GM23338 (cell line): ENCODE results near the gene HSPB9. TPM values are rescaled to one million over a fixed set of nuclear protein-coding genes. Genes with fewer than 3 reads are reported as not detected.

ENCODE experiments used
- ATAC-seq: fragments of 200-7000 bp; cut with Tn5 transposase; 3 replicates; pipeline ENCODE4 v1.9.1; 2020
- DNase-seq: peaks from one replicate; pipeline ENCODE4 v3.0.0-alpha.2; 2015; ENCODE audit warnings: low spot score
- H2AFZ ChIP-seq: fragments of 200-600 bp; sonication (generic); 2 replicates; pipeline ENCODE4 v1.8.0; 2016; ENCODE audit warnings: antibody characterized with exemption, mild to moderate bottlenecking, moderate library complexity
- H3F3A ChIP-seq: fragments of 200-600 bp; sonication (generic); replicated peaks from 2 replicates; pipeline ENCODE4 v1.8.0; 2017; ENCODE audit warnings: antibody characterized with exemption, mixed run types, low read depth
- H3K27ac ChIP-seq: fragments of 200-600 bp; sonication (generic); 2 replicates; pipeline ENCODE4 v1.6.1; 2016; ENCODE audit warnings: low read depth
- H3K27me3 ChIP-seq: fragments of 200-600 bp; sonication (generic); 2 replicates; pipeline ENCODE4 v1.8.0; 2016; ENCODE audit warnings: mild to moderate bottlenecking, mixed run types, moderate library complexity; ENCODE audit not compliant: insufficient read depth
- H3K36me3 ChIP-seq: fragments of 200-600 bp; sonication (generic); 2 replicates; pipeline ENCODE4 v1.8.0; 2016; ENCODE audit warnings: mild to moderate bottlenecking; ENCODE audit not compliant: insufficient read depth
- H3K4me1 ChIP-seq: fragments of 200-600 bp; sonication (generic); 2 replicates; pipeline ENCODE4 v1.8.0; 2016; ENCODE audit warnings: mild to moderate bottlenecking, moderate library complexity; ENCODE audit not compliant: insufficient read depth
- H3K4me2 ChIP-seq: fragments of 200-600 bp; sonication (generic); 2 replicates; pipeline ENCODE4 v1.7.1; 2017; ENCODE audit warnings: mixed run types
- H3K4me3 ChIP-seq: fragments of 200-600 bp; sonication (generic); 2 replicates; pipeline ENCODE4 v1.6.1; 2016; ENCODE audit warnings: mixed run types
- H3K79me2 ChIP-seq: fragments of 200-600 bp; sonication (generic); replicated peaks from 2 replicates; pipeline ENCODE4 v1.8.0; 2017; ENCODE audit warnings: mild to moderate bottlenecking; ENCODE audit not compliant: insufficient read depth
- H3K9me2 ChIP-seq: fragments of 200-600 bp; sonication (generic); 2 replicates; pipeline ENCODE4 v1.8.0; 2017; ENCODE audit not compliant: insufficient read depth
- H4K20me1 ChIP-seq: fragments of 200-600 bp; sonication (generic); replicated peaks from 2 replicates; pipeline ENCODE4 v1.8.0; 2017; ENCODE audit warnings: mild to moderate bottlenecking; ENCODE audit not compliant: insufficient read depth
- H3K27ac Mint-ChIP-seq: 2 replicates; pipeline ENCODE4 v1.8.0; 2020; ENCODE audit warnings: inconsistent platforms, mild to moderate bottlenecking, moderate library complexity, mixed read lengths
- H3K27me3 Mint-ChIP-seq: 3 replicates; pipeline ENCODE4 v1.8.0; 2022; ENCODE audit warnings: low read depth, mild to moderate bottlenecking, moderate library complexity, mixed read lengths, inconsistent platforms; ENCODE audit not compliant: insufficient read depth, poor library complexity
- H3K36me3 Mint-ChIP-seq: 3 replicates; pipeline ENCODE4 v1.8.0; 2021; ENCODE audit warnings: low read depth, mild to moderate bottlenecking, inconsistent platforms, moderate library complexity, mixed read lengths
- H3K4me1 Mint-ChIP-seq: 3 replicates; pipeline ENCODE4 v1.8.0; 2020; ENCODE audit warnings: mild to moderate bottlenecking, inconsistent platforms, mixed read lengths
- H3K4me3 Mint-ChIP-seq: 3 replicates; pipeline ENCODE4 v1.8.0; 2021; ENCODE audit warnings: moderate library complexity, mild to moderate bottlenecking, inconsistent platforms, mixed read lengths
- H3K9me3 Mint-ChIP-seq: 3 replicates; pipeline ENCODE4 v1.8.0; 2020; ENCODE audit warnings: moderate library complexity, mild to moderate bottlenecking, inconsistent platforms, mixed read lengths
- CREB1 ChIP-seq: fragments of 250-450 bp; sonication (Bioruptor Pico); IDR thresholded peaks from 2 replicates; pipeline ENCODE4 v1.5.0; 2020; ENCODE audit warnings: low read depth, mild to moderate bottlenecking, moderate library complexity
- CTCF ChIP-seq, 2 experiments: fragments of 200-600 bp in 1 of 2; sonication (generic) in 1 of 2; conservative IDR thresholded peaks; 2 replicates each; pipeline versions ENCODE4 v1.5.1 to v1.6.1; 2016 to 2017; ENCODE audit warnings: antibody characterized with exemption in 2 of 2, low read depth in 2 of 2, mild to moderate bottlenecking in 2 of 2, moderate library complexity in 1 of 2
- EZH2 ChIP-seq: fragments of 200-600 bp; sonication (generic); IDR thresholded peaks from one replicate; pipeline ENCODE4 v1.8.0; 2017; ENCODE audit warnings: antibody characterized with exemption, mild to moderate bottlenecking, low read depth; ENCODE audit not compliant: unreplicated experiment
- EZH2phosphoT487 ChIP-seq: fragments of 200-600 bp; sonication (generic); IDR thresholded peaks from one replicate; pipeline ENCODE4 v1.8.1; 2018; ENCODE audit warnings: antibody characterized with exemption; ENCODE audit not compliant: unreplicated experiment
- NANOG ChIP-seq: IDR thresholded peaks from 2 replicates; pipeline ENCODE4 v1.6.1; 2016; ENCODE audit warnings: antibody characterized with exemption, borderline replicate concordance
- POLR2AphosphoS5 ChIP-seq: IDR thresholded peaks from 2 replicates; pipeline ENCODE4 v1.6.1; 2016; ENCODE audit warnings: antibody characterized with exemption, low read depth
- REST ChIP-seq: IDR thresholded peaks from one replicate; pipeline ENCODE4 v1.6.1; 2018; ENCODE audit warnings: antibody characterized with exemption; ENCODE audit not compliant: unreplicated experiment
- STAT1 ChIP-seq: IDR thresholded peaks from one replicate; pipeline ENCODE4 v1.6.1; 2016; ENCODE audit warnings: antibody characterized with exemption; ENCODE audit not compliant: unreplicated experiment
- ZNF114 ChIP-seq: fragments of 250-450 bp; sonication (Bioruptor Pico); IDR thresholded peaks from 2 replicates; pipeline ENCODE4 v1.5.0; 2020; ENCODE audit warnings: mild to moderate bottlenecking, moderate library complexity
- polyA plus RNA-seq: library from polyadenylated mRNA; unstranded; fragments of >200 nt; fragmentation: Nextera tagmentation; extraction: Ambion mirVana; gene quantifications from 2 replicates; pipeline ENCODE4 v1.2.1, GENCODE V29; 2016
- total RNA-seq: library from RNA; depleted of rRNA; stranded (reverse); fragments of >200 nt; shearing (Covaris generic); gene quantifications from 2 replicates; pipeline ENCODE4 v1.2.3, GENCODE V29; 2014

Gene HSPB9
- total and polyA plus RNA-seq, 2 experiments from 2014 or later = 0.31 to 0.52 TPM

GRCh38 chr17:42117397-42118125, 5.0 kb upstream of the HSPB9 start:
- Histone ChIP-seq H3K27me3 (no peaks in the 10 kb centered on the region), H4K20me1 (0 out of 2 replicates have a peak, but pooled peaks cover 5% of the 10 kb centered on the region), H3K79me2 (no peaks in the 10 kb centered on the region), H3K9me2 (no peaks in the 10 kb centered on the region), H3K4me3 (no peak overlapping the region), H3K36me3 (no peaks in the 10 kb centered on the region; the same call in 1 of the 2 replicates), H2AFZ (no peak overlapping the region), H3K27ac (no peak overlapping the region; the same call in 1 of the 2 replicates), H3F3A (peaks cover 9% of the 10 kb centered on the region; the same call in 1 of the 2 replicates), H3K4me1 (peaks cover 16% of the 10 kb centered on the region; the same call in 1 of the 2 replicates), H3K4me2 (no peak overlapping the region)
- Mint-ChIP-seq H3K27me3 (peaks cover 22% of the 10 kb centered on the region), H3K36me3 (peaks cover 32% of the 10 kb centered on the region), H3K4me1 (peaks cover 22% of the 10 kb centered on the region), H3K9me3 (no peaks in the 10 kb centered on the region; the same call in 2 of the 3 replicates), H3K27ac (no peak overlapping the region), H3K4me3 (no peak overlapping the region)
- ATAC-seq (no peak), DNase-seq (no peak)
- TF ChIP-seq POLR2AphosphoS5 (no peak), EZH2 (no peak), CREB1 (CRISPR knock-in tag) (no peak), REST (no peak), CTCF (conservative IDR thresholded peaks at IDR 0.05; ENCODE audit: low read depth in 2 of 2) (no peak), STAT1 (no peak), NANOG (no peak)

- no peaks in the 10 kb centered on the region for H3K9me2 ChIP-seq
- Mint-ChIP-seq H3K27me3 (peaks cover 22% of the 10 kb centered on the region), H3K4me1 (peaks cover 23% of the 10 kb centered on the region), H3K4me3 (no peak overlapping the region), H3K36me3 (peaks cover 32% of the 10 kb centered on the region), H3K9me3 (no peaks in the 10 kb centered on the region; the same call in 2 of the 3 replicates), H3K27ac (no peak overlapping the region)
- no peak overlapping the region for H3K4me2 ChIP-seq
- no peak overlapping the region for H3K27ac ChIP-seq
- H3K79me2 ChIP-seq = no peaks in the 10 kb centered on the region
- peaks cover 10% of the 10 kb centered on the region; the same call in 1 of the 2 replicates for H3F3A ChIP-seq
- no peaks in the 10 kb centered on the region for H3K27me3 ChIP-seq
- no peak overlapping the region for H3K4me3 ChIP-seq
- no peak for TF ChIP-seq CREB1 (CRISPR knock-in tag)
- no peak for TF ChIP-seq EZH2phosphoT487
- no peak for TF ChIP-seq ZNF114 (CRISPR knock-in tag)
- H3K4me1 ChIP-seq = peaks cover 17% of the 10 kb centered on the region; the same call in 1 of the 2 replicates
- H2AFZ ChIP-seq = no peak overlapping the region
- H4K20me1 ChIP-seq = 0 out of 2 replicates have a peak, but pooled peaks cover 5% of the 10 kb centered on the region
- no peaks in the 10 kb centered on the region; the same call in 1 of the 2 replicates for H3K36me3 ChIP-seq
- ATAC-seq (no peak), DNase-seq (no peak)
Observed at GRCh38 chr17:42118126-42118510, 4.5 kb upstream of the HSPB9 start.
